ENCODE measurements around the gene NYAP2. TPM values are rescaled to one million over a fixed set of nuclear protein-coding genes. Genes with fewer than 3 reads are reported as not detected.

The NYAP2 gene
- total RNA-seq, 1 experiment from 2014 or later, result not detected

GRCh38 chr2:225569995-225570394 is 170.5 kb downstream of the NYAP2 start:
- no peaks in the 10 kb centered on the region for H3K9me2 ChIP-seq (ENCODE audit: insufficient read depth)
- no peaks in the 10 kb centered on the region for H3K27me3 ChIP-seq (ENCODE audit: insufficient read depth, low read length)
- no peak overlapping the region for H3K9ac ChIP-seq (ENCODE audit: low read length)
- TF ChIP-seq ATF3 (IDR thresholded peaks at IDR 0.05) (no peak), SIN3A (IDR thresholded peaks at IDR 0.05; ENCODE audit: low read depth) (no peak), ELF1 (IDR thresholded peaks at IDR 0.05; ENCODE audit: borderline replicate concordance, low read depth) (no peak), FOSL1 (IDR thresholded peaks at IDR 0.05; ENCODE audit: low read depth) (no peak), MAX (IDR thresholded peaks at IDR 0.05) (no peak), REST (IDR thresholded peaks at IDR 0.05; ENCODE audit: low read depth) (no peak), CTCF (IDR thresholded peaks at IDR 0.05 in 2 of 3, conservative IDR thresholded peaks at IDR 0.05 in 1 of 3; ENCODE audit: borderline replicate concordance in 1 of 3, insufficient read depth in 1 of 3, low read depth in 2 of 3, low read length in 2 of 3) (no peak), ZNF274 (IDR thresholded peaks at IDR 0.05; ENCODE audit: low read depth, low read length) (no peak), YY1 (IDR thresholded peaks at IDR 0.05; ENCODE audit: extremely low read depth, insufficient replicate concordance, low read depth, low read length) (no peak), CBX3 (IDR thresholded peaks at IDR 0.05; ENCODE audit: low read depth) (no peak), SRF (IDR thresholded peaks at IDR 0.05; ENCODE audit: low read depth) (no peak), EZH2phosphoT487 (IDR thresholded peaks at IDR 0.05; ENCODE audit: borderline replicate concordance) (no peak), SP1 (IDR thresholded peaks at IDR 0.05; ENCODE audit: low read depth) (no peak), TCF7L2 (IDR thresholded peaks at IDR 0.05; ENCODE audit: borderline replicate concordance, extremely low read depth, insufficient read depth, insufficient read length) (no peak), ZFX (IDR thresholded peaks at IDR 0.05) (no peak)
- intact Hi-C loops (cut with micrococcal nuclease), result no loop called here
- no peaks in the 10 kb centered on the region for H4K20me1 ChIP-seq (ENCODE audit: insufficient read depth)
- POLR2A ChIA-PET, result no interaction called here
- RAD21 ChIA-PET (ENCODE audit: low non-redundant PET in 1 of 2, low total read pairs in 2 of 2, uncharacterized antibody in 2 of 2, unreplicated experiment in 2 of 2), result no interaction called here
- ATAC-seq (no peak), DNase-seq (ENCODE audit: low read depth, low spot score) (no peak)
- H3K4me1 ChIP-seq (ENCODE audit: control insufficient read depth in 1 of 2, insufficient read depth in 2 of 2, low read length in 2 of 2), result no peaks in the 10 kb centered on the region
- H3K36me3 ChIP-seq (ENCODE audit: control insufficient read depth in 1 of 2, insufficient read depth in 2 of 2, low read length in 2 of 2), result no peaks in the 10 kb centered on the region
- no peak overlapping the region for H2AFZ ChIP-seq (ENCODE audit: low read depth, low read length, poor library complexity, severe bottlenecking)
- H3K4me3 ChIP-seq (replicated peaks in 1 of 2; ENCODE audit: low read depth in 1 of 2, low read length in 2 of 2), result no peak overlapping the region
- H3K27ac ChIP-seq (ENCODE audit: low read depth, low read length), result no peak overlapping the region
- no TSS peak for BruUV-seq (replicated peaks)
- CTCF ChIA-PET, result no interaction called here
- H3K9me3 ChIP-seq (ENCODE audit: control insufficient read depth in 1 of 2, insufficient read depth in 1 of 2, low read depth in 1 of 2, low read length in 2 of 2), result no peaks in the 10 kb centered on the region
- H3K4me2 ChIP-seq (ENCODE audit: low read length), result no peak overlapping the region
- no peaks in the 10 kb centered on the region for H3K79me2 ChIP-seq (ENCODE audit: insufficient read depth, low read length)

All from HCT116 (cell line).